SU-DHL-6 (cell line): ENCODE data around the gene PRDM16.
"Not testable (repeated sequence)": the region's sequence is repeated elsewhere in the genome, so short reads cannot be mapped to it uniquely, and the experiment has no call there.

Source experiments
- H2AFZ ChIP-seq: fragments of 200-600 bp; sonication (generic); 2 replicates; pipeline ENCODE4 v1.6.1; 2014; ENCODE audit warnings: low read depth, mild to moderate bottlenecking, moderate library complexity, mixed read lengths, antibody characterized with exemption, low read length; ENCODE audit not compliant: severe bottlenecking
- H3F3A ChIP-seq: fragments of 200-600 bp; shearing (Covaris generic); 2 replicates; pipeline ENCODE4 v1.6.0; 2016; ENCODE audit warnings: antibody characterized with exemption, mild to moderate bottlenecking; ENCODE audit not compliant: insufficient read depth
- H3K27ac ChIP-seq: fragments of 200-600 bp; sonication (generic); 2 replicates; pipeline ENCODE4 v1.5.1; 2016; ENCODE audit warnings: low read depth, mild to moderate bottlenecking, low read length, moderate library complexity, mixed read lengths
- H3K27me3 ChIP-seq: fragments of 200-600 bp; sonication (generic), shearing (Covaris generic); 2 replicates; pipeline ENCODE4 v1.6.0; 2014; ENCODE audit warnings: mild to moderate bottlenecking, low read length
- H3K36me3 ChIP-seq: fragments of 200-600 bp; sonication (generic); 2 replicates; pipeline ENCODE4 v1.6.1; 2014; ENCODE audit warnings: mild to moderate bottlenecking, low read length, mixed read lengths
- H3K4me2 ChIP-seq: fragments of 300-600, 200-600 bp; shearing (Covaris generic), sonication (generic); 2 replicates; pipeline ENCODE4 v1.6.0; 2014; ENCODE audit warnings: low read length, low read depth, mild to moderate bottlenecking; ENCODE audit not compliant: poor library complexity, severe bottlenecking
- H3K4me3 ChIP-seq: fragments of 200-600 bp; sonication (generic); 2 replicates; pipeline ENCODE4 v1.5.1; 2014; ENCODE audit warnings: antibody characterized with exemption, low read length, mild to moderate bottlenecking, mixed read lengths; ENCODE audit not compliant: insufficient read depth, poor library complexity, severe bottlenecking
- H3K79me2 ChIP-seq: fragments of 200-600 bp; sonication (generic); 2 replicates; pipeline ENCODE4 v1.6.1; 2014; ENCODE audit warnings: mild to moderate bottlenecking, low read length, moderate library complexity; ENCODE audit not compliant: insufficient read depth
- H3K9ac ChIP-seq: fragments of 200-600 bp; sonication (generic); 2 replicates; pipeline ENCODE4 v1.7.0; 2014; ENCODE audit warnings: mild to moderate bottlenecking, low read length
- H3K9me2 ChIP-seq: fragments of 200-600 bp; sonication (generic); replicated peaks from 2 replicates; pipeline ENCODE4 v1.6.1; 2014; ENCODE audit warnings: low read length; ENCODE audit not compliant: insufficient read depth
- H3K9me3 ChIP-seq: fragments of 200-600 bp; sonication (generic); 2 replicates; pipeline ENCODE4 v1.6.1; 2014; ENCODE audit warnings: low read length, mixed read lengths; ENCODE audit not compliant: insufficient read depth
- H4K20me1 ChIP-seq: fragments of 200-600 bp; sonication (generic); 2 replicates; pipeline ENCODE4 v1.6.1; 2014; ENCODE audit warnings: low read depth, mild to moderate bottlenecking, antibody characterized with exemption, low read length, moderate library complexity, mixed read lengths
- CTCF ChIP-seq: fragments of 200-600 bp; sonication (generic); IDR thresholded peaks from one replicate; pipeline ENCODE4 v1.5.1; 2017; ENCODE audit warnings: antibody characterized with exemption, mild to moderate bottlenecking, low read length, moderate library complexity; ENCODE audit not compliant: insufficient read depth, poor library complexity, severe bottlenecking
- EZH2phosphoT487 ChIP-seq: fragments of 200-600 bp; sonication (generic), shearing (Covaris generic); conservative IDR thresholded peaks from 2 replicates; pipeline ENCODE4 v1.6.1; 2018; ENCODE audit warnings: mild to moderate bottlenecking, antibody characterized with exemption, low read length, moderate library complexity, mixed read lengths

Gene PRDM16

GRCh38 chr1:3283849-3284248, 214.8 kb downstream of the PRDM16 start:
- no peak for TF ChIP-seq EZH2phosphoT487
- no peak for TF ChIP-seq CTCF
- H3K9me3 ChIP-seq, result no peaks in the 10 kb centered on the region
- no peak overlapping the region for H3K4me3 ChIP-seq
- H3K9me2 ChIP-seq, result no peaks in the 10 kb centered on the region
- H2AFZ ChIP-seq, result no peak overlapping the region
- H3K27me3 ChIP-seq, result no peaks in the 10 kb centered on the region
- H3F3A ChIP-seq, result no peaks in the 10 kb centered on the region
- H3K27ac ChIP-seq, result no peak overlapping the region
- H3K79me2 ChIP-seq, result no peaks in the 10 kb centered on the region
- no peak overlapping the region for H3K4me2 ChIP-seq
- H3K36me3 ChIP-seq, result no peaks in the 10 kb centered on the region
- H4K20me1 ChIP-seq, result no peaks in the 10 kb centered on the region
- H3K9ac ChIP-seq, result no peak overlapping the region

GRCh38 chr1:3284691-3285090, 215.7 kb downstream of the PRDM16 start:
- no peak for TF ChIP-seq EZH2phosphoT487
- no peak for TF ChIP-seq CTCF
- Histone ChIP-seq H3K4me2 (no peak overlapping the region), H3K27me3 (no peaks in the 10 kb centered on the region), H3K79me2 (no peaks in the 10 kb centered on the region), H3F3A (no peaks in the 10 kb centered on the region), H3K4me3 (no peak overlapping the region), H4K20me1 (no peaks in the 10 kb centered on the region), H3K9me2 (no peaks in the 10 kb centered on the region), H3K9me3 (no peaks in the 10 kb centered on the region), H3K27ac (no peak overlapping the region), H3K9ac (no peak overlapping the region), H3K36me3 (no peaks in the 10 kb centered on the region), H2AFZ (no peak overlapping the region)

GRCh38 chr1:3285106-3285740, 216.2 kb downstream of the PRDM16 start:
- Histone ChIP-seq H3K79me2 (no peaks in the 10 kb centered on the region), H3K27ac (no peak overlapping the region), H2AFZ (no peak overlapping the region), H3K9ac (no peak overlapping the region), H3K9me3 (no peaks in the 10 kb centered on the region), H3K36me3 (no peaks in the 10 kb centered on the region), H4K20me1 (no peaks in the 10 kb centered on the region), H3K4me2 (no peak overlapping the region), H3F3A (no peaks in the 10 kb centered on the region), H3K27me3 (no peaks in the 10 kb centered on the region), H3K4me3 (no peak overlapping the region), H3K9me2 (no peaks in the 10 kb centered on the region)
- no peak for TF ChIP-seq CTCF
- TF ChIP-seq EZH2phosphoT487, result no peak

GRCh38 chr1:3287095-3287494, 218.1 kb downstream of the PRDM16 start:
- H3K36me3 ChIP-seq, H2AFZ ChIP-seq, H3K79me2 ChIP-seq, H3K9me2 ChIP-seq, H3K9me3 ChIP-seq, H3K9ac ChIP-seq, H3K4me3 ChIP-seq, H3K27ac ChIP-seq, H3F3A ChIP-seq, H4K20me1 ChIP-seq, H3K4me2 ChIP-seq, H3K27me3 ChIP-seq: not testable (repeated sequence)
